ENCODE results near the gene FBXO11. TPM values are rescaled to one million over a fixed set of nuclear protein-coding genes. Genes with fewer than 3 reads are reported as not detected.
A peak's percentile ranks its signal among the peaks of the same experiment; 100 is the strongest.
"Not testable (repeated sequence)": the region's sequence is repeated elsewhere in the genome, so short reads cannot be mapped to it uniquely, and the experiment has no call there.

Gene FBXO11
- 10 to 100 TPM; 42.7 to 48.4 TPM for total RNA-seq

GRCh38 chr2:47906157-47907038, at the start of gene FBXO11:
Gene FBXO11 (minus strand): TSS chr2:47906498. CDS start chr2:47905720, 778 bp downstream.
- ATAC-seq (peak; percentile 91 to 94), DNase-seq (ENCODE audit: low spot score) (peak; percentile 96)
- H3K36me3 Mint-ChIP-seq: peaks cover 6% of the 10 kb centered on the region
- H3K27ac Mint-ChIP-seq: peak within 1 kb of the TSS; percentile 91 to 95
- no peaks in the 10 kb centered on the region for H3K27me3 Mint-ChIP-seq
- H3K4me3 Mint-ChIP-seq: peak within 1 kb of the TSS; percentile 96
- peaks cover 20 to 29% of the 10 kb centered on the region in 2 donors for H3K4me1 Mint-ChIP-seq (ENCODE audit: low read depth in 2 of 2)
- no peaks in the 10 kb centered on the region for H3K9me3 Mint-ChIP-seq

GRCh38 chr2:47950340-47951301, 44.3 kb upstream of the FBXO11 start:
- Mint-ChIP-seq H3K27ac (no peak overlapping the region), H3K4me1 (ENCODE audit: low read depth in 2 of 2) (no peaks in the 10 kb centered on the region), H3K27me3 (peaks cover 5 to 9% of the 10 kb centered on the region in 2 donors), H3K36me3 (no peaks in the 10 kb centered on the region), H3K9me3 (no peaks in the 10 kb centered on the region), H3K4me3 (no peak overlapping the region)
- ATAC-seq (no peak), DNase-seq (ENCODE audit: low spot score) (no peak)

- Mint-ChIP-seq H3K9me3 (no peaks in the 10 kb centered on the region), H3K4me3 (no peak overlapping the region), H3K4me1 (ENCODE audit: low read depth in 2 of 2) (no peaks in the 10 kb centered on the region), H3K36me3 (no peaks in the 10 kb centered on the region), H3K27me3 (peaks cover 0 to 6% of the 10 kb centered on the region in 2 donors), H3K27ac (no peak overlapping the region)
- ATAC-seq: no peak
- no peak for DNase-seq (ENCODE audit: low spot score)
These were observed 40.3 kb upstream of the FBXO11 start for GRCh38 chr2:47946593-47946992.

- H3K27ac Mint-ChIP-seq: no peak overlapping the region
- H3K4me1 Mint-ChIP-seq (ENCODE audit: low read depth in 2 of 2): no peaks in the 10 kb centered on the region
- DNase-seq (ENCODE audit: low spot score): no peak
- ATAC-seq: no peak
- peaks cover 7 to 11% of the 10 kb centered on the region in 2 donors for H3K27me3 Mint-ChIP-seq
- H3K4me3 Mint-ChIP-seq: no peak overlapping the region
- H3K9me3 Mint-ChIP-seq: no peaks in the 10 kb centered on the region
- no peaks in the 10 kb centered on the region for H3K36me3 Mint-ChIP-seq
These were observed 38.9 kb upstream of the FBXO11 start for GRCh38 chr2:47945046-47945781.

- DNase-seq (ENCODE audit: low spot score) (no peak), ATAC-seq (no peak)
- Mint-ChIP-seq H3K9me3 (no peaks in the 10 kb centered on the region), H3K27me3 (peaks cover 15 to 18% of the 10 kb centered on the region in 2 donors), H3K4me3 (no peak overlapping the region), H3K36me3 (no peaks in the 10 kb centered on the region), H3K27ac (no peak overlapping the region), H3K4me1 (ENCODE audit: low read depth in 2 of 2) (no peaks in the 10 kb centered on the region)
These were observed 35.6 kb upstream of the FBXO11 start for GRCh38 chr2:47941936-47942335.

- Mint-ChIP-seq H3K9me3 (no peaks in the 10 kb centered on the region), H3K4me3 (no peak overlapping the region), H3K27me3 (peaks cover 15 to 18% of the 10 kb centered on the region in 2 donors), H3K36me3 (no peaks in the 10 kb centered on the region), H3K27ac (no peak overlapping the region), H3K4me1 (ENCODE audit: low read depth in 2 of 2) (no peaks in the 10 kb centered on the region)
- DNase-seq (ENCODE audit: low spot score): no peak
- ATAC-seq: no peak
These were observed 31.4 kb upstream of the FBXO11 start for GRCh38 chr2:47937677-47938076.

- Mint-ChIP-seq H3K27me3 (peaks cover 5 to 11% of the 10 kb centered on the region in 2 donors), H3K4me3 (no peak overlapping the region), H3K36me3 (no peaks in the 10 kb centered on the region), H3K4me1 (ENCODE audit: low read depth in 2 of 2) (no peaks in the 10 kb centered on the region), H3K9me3 (no peaks in the 10 kb centered on the region), H3K27ac (no peak overlapping the region)
- ATAC-seq: no peak
- no peak for DNase-seq (ENCODE audit: low spot score)
These were observed 28.8 kb upstream of the FBXO11 start for GRCh38 chr2:47935071-47935470.

- Mint-ChIP-seq H3K9me3 (no peaks in the 10 kb centered on the region), H3K36me3 (no peaks in the 10 kb centered on the region), H3K4me3 (no peak overlapping the region), H3K27ac (no peak overlapping the region), H3K27me3 (no peaks in the 10 kb centered on the region), H3K4me1 (ENCODE audit: low read depth in 2 of 2) (no peaks in the 10 kb centered on the region)
- no peak for ATAC-seq
- DNase-seq (ENCODE audit: low spot score): no peak
These were observed 11.7 kb upstream of the FBXO11 start for GRCh38 chr2:47918043-47918442.

GRCh38 chr2:47917276-47917961, 11.1 kb upstream of the FBXO11 start:
- DNase-seq (ENCODE audit: low spot score): no peak
- Mint-ChIP-seq H3K9me3 (no peaks in the 10 kb centered on the region), H3K4me3 (no peak overlapping the region), H3K36me3 (no peaks in the 10 kb centered on the region), H3K4me1 (ENCODE audit: low read depth in 2 of 2) (no peaks in the 10 kb centered on the region), H3K27ac (no peak overlapping the region), H3K27me3 (no peaks in the 10 kb centered on the region)
- ATAC-seq: no peak

GRCh38 chr2:47916412-47916811, 10.1 kb upstream of the FBXO11 start:
- Mint-ChIP-seq H3K4me1 (ENCODE audit: low read depth in 2 of 2) (no peaks in the 10 kb centered on the region), H3K27me3 (no peaks in the 10 kb centered on the region), H3K27ac (no peak overlapping the region), H3K4me3 (no peak overlapping the region), H3K9me3 (no peaks in the 10 kb centered on the region), H3K36me3 (no peaks in the 10 kb centered on the region)
- ATAC-seq: no peak
- no peak for DNase-seq (ENCODE audit: low spot score)

- not testable (repeated sequence) for DNase-seq (ENCODE audit: low spot score); H3K27me3 Mint-ChIP-seq; H3K9me3 Mint-ChIP-seq; H3K27ac Mint-ChIP-seq; H3K4me3 Mint-ChIP-seq; ATAC-seq; H3K36me3 Mint-ChIP-seq
- peaks cover 7 to 15% of the 10 kb centered on the region in 2 donors for H3K4me1 Mint-ChIP-seq (ENCODE audit: low read depth in 2 of 2)
These were observed 4.4 kb upstream of the FBXO11 start for GRCh38 chr2:47910662-47911061.

GRCh38 chr2:47908682-47909081, 2.4 kb upstream of the FBXO11 start:
- peaks cover 15 to 22% of the 10 kb centered on the region in 2 donors for H3K4me1 Mint-ChIP-seq (ENCODE audit: low read depth in 2 of 2)
- no peak for ATAC-seq
- peaks cover 6% of the 10 kb centered on the region for H3K36me3 Mint-ChIP-seq
- H3K9me3 Mint-ChIP-seq: no peaks in the 10 kb centered on the region
- DNase-seq (ENCODE audit: low spot score): no peak
- peak overlapping the region in 1 of 2 donors; percentile 95 for H3K27ac Mint-ChIP-seq
- H3K27me3 Mint-ChIP-seq: no peaks in the 10 kb centered on the region
- no peak overlapping the region for H3K4me3 Mint-ChIP-seq

All from natural killer cell treated with Interleukin-12 subunit alpha and Interleukin-12 subunit beta and Interleukin-15 and Interleukin-18, amount 100 ng/mL, for 72 hours (primary cell).